GM12878 (cell line): ENCODE measurements around the gene SLC44A4. TPM values are rescaled to one million over a fixed set of nuclear protein-coding genes. Genes with fewer than 3 reads are reported as not detected.

ENCODE experiments used
- ATAC-seq: fragments of 200-7000 bp; cut with Tn5 transposase; 3 replicates; pipeline ENCODE4 v1.9.1; 2020; ENCODE audit warnings: mild to moderate bottlenecking, moderate library complexity
- BruUV-seq: library from RNA; stranded (reverse); fragments of 400-500 nt; replicated peaks from 2 replicates; lab custom pipeline; 2021; lab: Mats Ljungman, UMichigan
- CTCF ChIA-PET: fragments of 300-600 bp; sonication (Branson Sonifier 250); formaldehyde crosslinking; extraction: SDS; loops from one replicate; lab custom pipeline; 2021; ENCODE audit warnings: inconsistent platforms; lab: Yijun Ruan, JAX
- POLR2A ChIA-PET: fragments of 350-600 bp; formaldehyde crosslinking; extraction: SDS; loops from one replicate; lab custom pipeline; 2021; ENCODE audit warnings: inconsistent platforms; lab: Charles Lee
- RAD21 ChIA-PET: fragments of 300-600 bp; sonication (Branson Sonifier 250); formaldehyde crosslinking; loops from one replicate; lab custom pipeline; 2023; ENCODE audit warnings: antibody characterized with exemption; ENCODE audit not compliant: unreplicated experiment; lab: Charles Lee
- SMC1A ChIA-PET: fragments of 300-600 bp; sonication (Branson Sonifier 250); formaldehyde crosslinking; loops from one replicate; lab custom pipeline; 2023; ENCODE audit not compliant: unreplicated experiment, uncharacterized antibody; lab: Charles Lee
- DNase-seq: peaks from one replicate; pipeline ENCODE4 v3.0.0-alpha.2; 2011; ENCODE audit warnings: low read depth, low spot score
- FAIRE-seq: peaks from 3 replicates; lab custom pipeline; 2011; peaks lifted over from hg19 to GRCh38; lab: Jason Lieb, UNC
- H2AFZ ChIP-seq: 2 replicates; pipeline ENCODE4 v1.6.0; 2011; ENCODE audit warnings: low read depth, low read length, control low read depth; ENCODE audit not compliant: control insufficient read depth
- H3K27ac ChIP-seq: 2 replicates; pipeline ENCODE4 v1.5.1; 2011; ENCODE audit warnings: control low read depth; ENCODE audit not compliant: control insufficient read depth, insufficient read depth
- H3K27me3 ChIP-seq, 2 experiments: replicated peaks in 1 of 2; 2 replicates each; pipeline versions ENCODE4 v1.6.0 to v1.6.1; 2011; ENCODE audit warnings: low read length in 1 of 2; ENCODE audit not compliant: control insufficient read depth in 2 of 2, insufficient read depth in 2 of 2
- H3K36me3 ChIP-seq, 2 experiments: 2 replicates each; pipeline ENCODE4 v1.5.1; 2011; ENCODE audit warnings: low read length in 1 of 2; ENCODE audit not compliant: control insufficient read depth in 2 of 2, insufficient read depth in 2 of 2
- H3K4me1 ChIP-seq: 2 replicates; pipeline ENCODE4 v1.6.1; 2011; ENCODE audit warnings: mild to moderate bottlenecking, low read length, moderate library complexity, mixed read lengths; ENCODE audit not compliant: control insufficient read depth, insufficient read depth
- H3K4me2 ChIP-seq: 2 replicates; pipeline ENCODE4 v1.6.0; 2011; ENCODE audit warnings: control low read depth; ENCODE audit not compliant: control insufficient read depth, insufficient read depth
- H3K4me3 ChIP-seq: fragments of 200-600 bp; sonication (generic); 2 replicates; pipeline ENCODE4 v1.5.1; 2016
- H3K79me2 ChIP-seq: 2 replicates; pipeline ENCODE4 v1.6.0; 2011; ENCODE audit warnings: low read length; ENCODE audit not compliant: control insufficient read depth, insufficient read depth
- H3K9ac ChIP-seq: 2 replicates; pipeline ENCODE4 v1.8.0; 2011; ENCODE audit warnings: low read length, control low read depth, mixed read lengths; ENCODE audit not compliant: control insufficient read depth, insufficient read depth
- H3K9me3 ChIP-seq: replicated peaks from 3 replicates; pipeline ENCODE4 v1.5.1; 2011; ENCODE audit warnings: mild to moderate bottlenecking, low read length; ENCODE audit not compliant: control insufficient read depth, insufficient read depth
- H4K20me1 ChIP-seq: 2 replicates; pipeline ENCODE4 v1.6.0; 2011; ENCODE audit not compliant: control insufficient read depth, insufficient read depth
- ETV6 ChIP-seq, 2 experiments: fragments of 450-650 bp in 1 of 2; IDR thresholded peaks in 1 of 2; conservative IDR thresholded peaks in 1 of 2; 2 replicates each; pipeline ENCODE4 v1.6.1; 2014; ENCODE audit warnings: antibody characterized with exemption in 1 of 2, borderline replicate concordance in 1 of 2, low read depth in 1 of 2, mild to moderate bottlenecking in 1 of 2, moderate library complexity in 1 of 2
- POLR2AphosphoS5 ChIP-seq: IDR thresholded peaks from 2 replicates; pipeline ENCODE4 v1.6.1; 2011; ENCODE audit warnings: mild to moderate bottlenecking, low read length, inconsistent platforms
- SIX5 ChIP-seq: IDR thresholded peaks from 2 replicates; pipeline ENCODE4 v1.6.1; 2011; ENCODE audit warnings: mild to moderate bottlenecking, low read depth, low read length, moderate library complexity; ENCODE audit not compliant: severe bottlenecking
- SKIL ChIP-seq: fragments of 450-650 bp; IDR thresholded peaks from 2 replicates; pipeline ENCODE4 v1.6.1; 2017; ENCODE audit warnings: mild to moderate bottlenecking, low read depth, inconsistent platforms; ENCODE audit not compliant: poor library complexity, severe bottlenecking
- TCF7 ChIP-seq: IDR thresholded peaks from 2 replicates; pipeline ENCODE4 v1.6.1; 2014; ENCODE audit warnings: antibody characterized with exemption, borderline replicate concordance
- WGBS: methylation state at CpG from one replicate; pipeline ENCODE4 v1.1.6; 2016; ENCODE audit warnings: low lambda C conversion rate; ENCODE audit not compliant: insufficient replicate concordance, insufficient coverage; ENCODE audit errors: missing lambda C conversion rate; 5-methylcytosine and 5-hydroxymethylcytosine counted together
- in situ Hi-C: fragments of 300-500 bp; cut with MboI; formaldehyde crosslinking; loops from 9 replicates; pipeline ENCODE4 v1.14.3; 2018; ENCODE audit warnings: mixed read lengths
- intact Hi-C: fragments of 100-400 bp; cut with micrococcal nuclease; formaldehyde crosslinking; loops from one replicate; pipeline ENCODE4 v1.14.2; 2022; ENCODE audit not compliant: unreplicated experiment
- polyA plus RNA-seq, 11 experiments: library from polyadenylated mRNA; depleted of rRNA in 4 of 11; unstranded in 6 of 11; stranded (reverse) in 5 of 11; fragments of >200 nt; fragmentation: Nextera tagmentation in 4 of 11; fragmentation: Illumina TruSeq in 1 of 11; extraction: Ambion mirVana in 4 of 11; extraction: Trizol in 1 of 11; gene quantifications; 1 replicate in 1 of 11; 2 replicates in 10 of 11; pipeline versions ENCODE4 v1.2.1 to v1.2.3, GENCODE V29; 2011 to 2016; ENCODE audit warnings: inconsistent platforms in 2 of 11, missing spikeins in 2 of 11, low read depth in 1 of 11
- total RNA-seq, 4 experiments: library from RNA; depleted of rRNA in 3 of 4; stranded (reverse); fragments of >200 nt in 3 of 4; fragmentation: Illumina TruSeq in 1 of 4; extraction: Trizol in 1 of 4; gene quantifications; 2 replicates each; pipeline versions ENCODE4 v1.2.1 to v1.2.3, GENCODE V29; 2013 to 2021

SLC44A4 gene
- total and polyA plus RNA-seq, 10 of the 15 experiments (the other 5 are each of a cell fraction or from before 2014, with no cell fraction given) = 0.04 to 0.24 (median 0.15) TPM; not detected in 3

DNA sequence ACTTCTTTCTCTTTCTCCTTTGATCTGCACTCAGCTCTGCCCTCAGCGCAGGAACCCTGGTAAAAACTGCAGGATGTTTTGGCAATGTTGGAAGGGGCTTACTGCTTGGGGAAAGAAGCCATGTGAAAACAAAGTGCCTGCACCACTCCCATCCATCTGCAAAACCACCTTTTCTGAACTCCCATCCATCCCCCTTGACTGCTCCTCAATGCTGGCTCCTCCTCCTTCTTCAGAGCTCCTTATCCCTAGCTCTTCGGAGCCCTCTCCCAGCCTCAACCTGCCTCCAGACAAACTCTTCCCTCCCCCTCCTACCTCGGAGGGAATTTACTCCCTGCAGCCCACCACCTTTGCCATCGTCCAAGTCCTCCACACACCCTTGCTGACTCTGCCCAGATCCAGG lies 27.3 kb upstream of the SLC44A4 start:
- ATAC-seq (no peak), FAIRE-seq (no peak), DNase-seq (no peak)
- ChIA-PET POLR2A (no interaction called here), RAD21 (no interaction called here), CTCF (no interaction called here), SMC1A (no interaction called here)
- Histone ChIP-seq H3K36me3 (no peaks in the 10 kb centered on the region), H3K4me2 (no peak overlapping the region), H3K27ac (no peak overlapping the region), H3K9ac (no peak overlapping the region), H3K27me3 (no peaks in the 10 kb centered on the region), H4K20me1 (no peaks in the 10 kb centered on the region), H3K9me3 (no peaks in the 10 kb centered on the region), H2AFZ (no peak overlapping the region), H3K4me1 (peaks cover 24% of the 10 kb centered on the region), H3K79me2 (no peaks in the 10 kb centered on the region; the same call in 1 of the 2 replicates), H3K4me3 (no peak overlapping the region)
- in situ Hi-C loops = no loop called here
- WGBS = 42% methylated on average over 4 of the region's 4 CpGs
- TF ChIP-seq TCF7 = no peak
- no peak for TF ChIP-seq SIX5
- TF ChIP-seq ETV6 (conservative IDR thresholded peaks at IDR 0.05 in 1 of 2, IDR thresholded peaks at IDR 0.05 in 1 of 2; ENCODE audit: borderline replicate concordance in 1 of 2, low read depth in 1 of 2) = no peak
- TF ChIP-seq SKIL = no peak
- TF ChIP-seq POLR2AphosphoS5 = no peak
- intact Hi-C loops = loop anchor here (10.0 kb wide), 1 partner anchor 361 kb away; the partner anchor contains the start of genes ATP6V1G2, DDX39B and NFKBIL1
- no TSS peak for BruUV-seq
